ENCODE measurements around the gene MLH3.
"Not testable (repeated sequence)": the region's sequence is repeated elsewhere in the genome, so short reads cannot be mapped to it uniquely, and the experiment has no call there.

Gene MLH3

GRCh38 chr14:75050852-75051555 lies at the start of gene MLH3:
MLH3 (minus strand) TSS chr14:75051467; CDS start chr14:75049655, 1,812 bp downstream.
- DNase-seq: no peak

- DNase-seq: no peak
Observed at GRCh38 chr14:75098682-75099081, 47.4 kb upstream of the MLH3 start.

DNA sequence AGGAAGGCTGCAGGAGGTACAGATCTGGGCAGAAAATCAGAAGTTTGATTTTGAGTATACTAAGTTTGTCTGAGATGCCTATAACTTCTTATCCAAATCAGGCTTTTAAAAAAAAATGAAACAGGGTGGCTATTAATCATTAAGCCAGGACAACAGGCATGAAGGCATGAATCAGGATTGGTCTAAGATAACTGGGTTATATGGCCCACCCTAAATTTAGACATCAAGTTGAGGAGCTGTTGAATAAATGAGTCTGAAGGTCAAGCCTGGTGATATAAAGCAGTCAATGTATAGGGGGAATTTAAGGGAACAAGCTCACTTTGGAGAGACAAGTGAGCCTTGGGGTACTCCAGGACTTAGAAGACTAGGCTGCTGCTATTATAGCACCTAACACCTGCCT lies 46.9 kb upstream of the MLH3 start:
- DNase-seq: no peak

- no peak for DNase-seq
Observed at GRCh38 chr14:75096959-75097358, 45.7 kb upstream of the MLH3 start.

DNA sequence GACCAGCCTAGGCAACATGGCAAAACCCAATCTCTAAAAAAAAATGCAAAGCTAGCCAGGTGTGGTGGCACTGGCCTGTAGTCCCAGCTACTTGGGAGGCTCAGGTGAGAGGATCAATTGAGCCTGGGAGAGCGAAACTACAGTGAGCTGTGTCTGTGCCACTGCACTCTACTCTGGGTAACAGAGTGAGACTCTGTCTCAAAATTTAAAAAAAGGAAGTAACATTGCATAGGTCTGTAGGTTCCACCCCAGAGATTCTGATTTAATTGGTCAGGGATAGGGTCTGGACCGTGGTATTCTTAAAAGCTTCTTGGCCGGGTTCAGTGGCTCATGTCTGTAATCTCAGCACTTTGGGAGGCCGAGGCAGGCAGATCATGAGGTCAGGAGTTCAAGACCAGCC lies 44.4 kb upstream of the MLH3 start:
- DNase-seq: no peak

DNA sequence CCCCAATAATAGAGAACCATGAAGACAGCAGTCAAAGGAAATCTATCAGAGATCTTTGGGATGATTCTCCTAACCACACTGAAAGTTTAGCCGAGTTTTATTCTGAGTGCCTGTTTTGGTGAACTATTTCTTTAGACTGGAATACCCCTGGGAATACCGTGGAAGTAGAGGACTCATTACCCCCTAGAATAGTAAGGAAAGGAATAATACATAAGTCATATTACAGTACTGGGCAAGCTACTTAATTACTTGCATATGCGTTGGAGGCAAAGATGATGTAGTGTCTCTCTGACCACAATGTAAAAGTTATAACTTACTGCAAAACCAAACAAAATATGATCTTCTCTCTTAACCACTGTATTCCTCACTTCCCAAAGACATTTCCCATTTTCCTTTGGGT lies 43.6 kb upstream of the MLH3 start:
- DNase-seq: no peak

DNA sequence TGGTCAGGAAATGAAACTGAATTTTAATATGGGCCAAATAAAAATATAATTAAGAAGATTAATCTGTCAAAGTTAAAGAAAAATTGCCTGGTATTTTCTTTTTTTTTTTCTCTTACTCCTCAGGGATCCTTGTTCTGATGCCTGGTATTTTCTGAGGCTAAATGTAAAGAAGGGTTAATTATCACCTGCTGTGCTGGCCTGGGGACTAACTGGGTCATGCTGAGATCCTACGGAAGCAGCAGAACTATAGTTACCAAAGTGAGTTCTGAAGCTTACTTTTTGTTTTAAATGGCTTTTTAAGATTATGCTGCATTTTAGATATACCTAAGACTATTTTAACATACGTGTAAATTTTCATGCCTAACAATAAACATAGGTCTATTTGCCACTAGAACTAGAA lies 41.4 kb upstream of the MLH3 start:
- DNase-seq: no peak

GRCh38 chr14:75091251-75091650 lies 40.0 kb upstream of the MLH3 start:
- no peak for DNase-seq

DNA sequence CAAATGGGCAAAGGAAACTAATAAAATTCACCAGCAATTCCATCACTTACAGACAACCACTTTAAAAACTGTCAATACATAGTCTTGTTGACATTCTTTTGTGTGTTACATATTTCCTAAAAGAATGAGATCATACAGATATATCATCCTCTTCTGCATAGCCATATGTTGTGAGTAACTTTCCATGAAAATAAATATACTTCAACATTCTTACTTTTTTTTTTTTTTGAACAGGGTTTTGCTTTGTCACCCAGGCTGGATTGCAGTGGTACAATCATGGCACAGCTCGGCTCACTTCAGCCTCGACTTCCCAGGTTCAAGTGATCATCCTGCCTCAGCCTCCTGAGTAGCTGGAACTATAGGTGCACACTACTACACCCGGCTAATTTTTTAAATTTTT lies 39.1 kb upstream of the MLH3 start:
- no peak for DNase-seq

- DNase-seq: no peak
Observed at GRCh38 chr14:75088566-75089373, 37.5 kb upstream of the MLH3 start.

DNA sequence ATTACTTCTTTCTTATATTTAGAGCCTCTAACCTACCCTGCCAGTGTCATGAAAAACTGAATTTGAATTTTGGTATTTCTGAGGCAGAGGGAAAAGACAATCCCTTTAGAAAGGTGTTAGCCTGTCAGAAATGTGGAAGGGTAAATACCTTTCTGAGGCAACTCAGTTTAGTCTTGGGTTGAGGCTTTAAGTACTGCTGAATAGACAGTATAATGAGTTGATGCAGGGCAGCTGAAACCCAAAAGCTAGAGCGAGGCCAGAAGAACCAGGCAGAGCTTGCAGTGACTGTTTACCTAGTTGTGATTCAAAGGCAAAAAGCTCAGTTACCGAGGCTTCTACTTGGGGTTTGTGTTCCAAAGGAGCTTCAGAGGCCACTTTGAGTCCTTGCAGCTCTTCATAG lies 36.9 kb upstream of the MLH3 start:
- no peak for DNase-seq

- no peak for DNase-seq
Observed at GRCh38 chr14:75084513-75084912, 33.2 kb upstream of the MLH3 start.

DNA sequence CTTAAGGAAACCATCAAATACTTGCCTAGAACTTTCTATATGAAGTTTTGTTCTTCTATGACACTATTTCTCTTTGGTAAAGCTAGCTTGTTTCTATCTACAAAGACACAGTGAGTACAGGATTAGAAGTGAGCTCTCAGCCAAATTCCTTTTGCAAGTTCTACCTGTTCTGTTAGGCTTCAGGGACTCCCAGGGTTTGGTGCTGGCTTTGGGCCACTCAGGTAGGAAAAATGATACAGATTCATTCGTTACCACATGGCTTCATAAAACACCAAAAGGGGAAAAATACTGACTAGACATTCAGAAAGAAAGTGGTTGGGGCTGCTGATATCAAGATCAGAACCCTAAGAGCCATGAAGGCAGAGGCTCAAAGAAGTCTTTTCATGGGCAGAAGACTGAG lies 32.0 kb upstream of the MLH3 start:
- no peak for DNase-seq

DNA sequence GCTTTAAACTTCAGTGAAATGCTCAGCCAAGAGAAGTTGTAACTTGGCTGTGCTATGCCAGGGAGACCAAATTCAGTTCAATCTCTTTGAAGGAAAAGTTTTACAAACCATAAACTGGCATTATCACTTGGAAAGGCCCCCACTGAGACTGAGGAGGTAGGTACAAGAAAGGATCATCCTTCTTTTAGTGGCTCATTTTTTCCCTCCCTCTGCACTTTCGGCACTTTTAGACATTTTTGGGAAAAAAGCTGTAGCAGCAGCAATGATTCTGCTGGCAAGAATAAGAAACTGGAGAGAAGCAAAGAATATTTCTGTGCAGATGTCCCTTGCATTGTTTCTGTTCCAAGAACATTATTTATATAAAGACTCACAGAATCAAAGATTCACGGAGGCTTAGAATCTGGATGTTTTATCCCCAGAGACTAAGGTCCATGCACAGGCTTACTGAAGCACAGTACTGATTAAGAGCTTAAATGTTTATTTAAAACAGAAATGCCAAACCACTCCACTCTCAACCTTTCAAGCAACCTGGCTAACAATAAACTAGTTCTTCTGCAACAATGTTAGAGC lies 30.5 kb upstream of the MLH3 start:
- no peak for DNase-seq

DNA sequence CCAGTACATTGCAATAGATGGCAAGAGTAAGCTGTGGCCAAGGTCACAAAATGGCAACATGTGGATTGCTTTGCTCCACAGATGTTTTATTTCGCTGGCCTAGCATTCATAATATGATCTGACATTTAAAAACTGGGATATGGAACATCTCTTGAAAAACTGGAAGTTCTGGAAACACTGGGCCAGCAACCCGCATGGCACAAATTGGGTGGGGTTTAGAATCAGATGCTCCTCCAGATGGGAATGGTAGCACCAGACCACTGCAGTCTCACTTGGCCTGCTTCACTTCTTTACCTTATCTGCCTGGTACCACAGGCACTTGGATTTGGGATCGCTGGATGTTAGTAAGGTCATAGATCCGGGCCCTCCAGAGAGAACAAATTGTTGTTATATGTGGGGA lies 28.3 kb upstream of the MLH3 start:
- no peak for DNase-seq

DNA sequence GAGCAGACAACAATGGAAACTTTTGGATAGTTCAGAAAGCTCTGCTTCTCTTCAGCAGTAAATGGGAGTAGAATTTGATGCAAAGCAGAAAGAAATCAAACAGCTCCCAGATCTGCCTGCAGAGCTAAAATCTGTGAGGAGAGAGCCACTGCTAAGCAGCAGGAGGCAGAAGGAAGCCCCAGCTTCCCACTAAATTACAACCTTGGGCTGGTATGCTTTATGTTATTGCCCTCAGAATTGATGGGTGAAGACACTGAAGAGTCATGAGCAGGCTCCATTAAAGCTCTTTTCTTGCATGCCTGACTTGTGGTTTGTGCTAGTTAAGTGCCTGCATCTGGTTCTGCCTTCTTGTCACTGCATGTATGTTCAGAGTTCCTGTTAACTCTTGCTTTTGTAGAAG lies 26.5 kb upstream of the MLH3 start:
- DNase-seq: no peak

- DNase-seq: no peak
Observed at GRCh38 chr14:75070383-75070782, 19.1 kb upstream of the MLH3 start.

DNA sequence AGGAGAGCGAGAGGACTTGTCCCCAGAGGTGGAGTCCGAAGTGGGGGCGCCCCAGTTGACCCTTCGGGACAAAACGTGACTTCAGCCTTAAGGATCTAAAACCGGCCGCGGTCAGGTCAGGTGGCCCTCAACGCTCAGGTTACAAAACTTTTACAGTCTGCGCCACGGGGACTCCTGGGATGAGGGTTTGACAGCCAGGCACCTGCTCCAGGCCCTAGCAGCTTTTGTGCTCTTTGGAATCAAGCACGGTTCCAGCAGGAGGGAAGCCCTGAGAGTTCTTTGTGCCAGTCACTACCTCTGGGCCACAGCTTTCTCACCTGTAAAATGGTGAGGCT lies 18.5 kb upstream of the MLH3 start:
- DNase-seq: no peak

DNA sequence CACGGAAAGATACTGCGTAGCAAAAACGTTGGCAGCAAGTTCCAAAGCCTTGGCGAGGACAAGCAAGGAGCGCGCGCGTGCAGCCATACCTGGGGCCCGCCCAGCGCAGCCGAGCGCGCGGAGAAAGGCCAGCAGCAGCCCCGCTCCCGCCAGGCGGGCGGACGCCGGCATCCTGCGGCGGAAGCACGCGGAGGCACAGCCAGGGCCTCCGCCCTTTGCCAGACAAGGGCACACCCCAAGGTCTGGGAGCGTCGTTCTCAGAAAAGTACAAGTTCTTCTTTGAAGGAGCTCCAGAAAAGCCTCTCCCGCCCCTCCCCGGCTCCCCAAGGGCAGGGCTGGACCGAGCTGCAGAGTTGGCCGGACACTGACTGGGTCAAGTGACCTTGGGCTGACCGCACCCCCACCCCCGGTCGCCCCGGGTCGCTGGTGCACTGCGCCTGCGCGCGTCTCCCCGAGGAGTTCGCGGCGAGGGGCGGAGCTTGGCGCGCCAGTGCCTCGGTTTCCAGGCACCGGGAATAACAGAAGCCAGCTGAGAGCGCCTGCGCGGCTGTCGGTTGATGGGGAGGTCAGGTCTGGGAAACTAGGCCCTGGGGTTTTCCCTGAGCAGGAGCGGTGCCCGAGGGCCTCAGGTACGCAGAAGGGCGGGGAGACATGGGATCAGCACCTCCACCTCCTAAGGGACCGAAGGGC lies 18.0 kb upstream of the MLH3 start, which contains the start of gene ZC2HC1C:
Gene ZC2HC1C (plus strand): TSS at position 521 of the 690 bp plus-strand sequence. CDS start 933 bp downstream, outside the sequence.
- DNase-seq: no peak

GRCh38 chr14:75068294-75069120 lies 17.2 kb upstream of the MLH3 start:
- no peak for DNase-seq

DNA sequence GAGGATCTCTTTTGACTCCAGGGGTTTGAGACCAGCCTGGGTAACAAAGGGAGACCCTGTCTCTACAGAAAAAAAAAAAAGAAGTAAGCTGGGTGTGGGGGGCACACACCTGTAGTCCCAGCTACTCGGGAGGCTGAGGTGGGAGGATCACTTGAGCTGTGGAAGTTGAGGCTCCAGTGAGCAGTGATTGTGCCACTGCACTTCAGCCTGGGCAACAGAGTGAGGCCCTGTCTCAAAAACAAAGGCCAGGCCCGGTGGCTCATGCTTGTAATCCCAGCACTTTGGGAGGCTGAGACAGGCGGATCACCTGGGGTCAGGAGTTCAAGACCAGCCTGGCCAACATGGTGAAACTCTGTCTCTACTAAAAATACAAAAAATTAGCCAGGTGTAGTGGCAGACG lies 16.5 kb upstream of the MLH3 start:
- not testable (repeated sequence) for DNase-seq

- DNase-seq: no peak
Observed at GRCh38 chr14:75067212-75067611, 15.9 kb upstream of the MLH3 start.

GRCh38 chr14:75066691-75067090 lies 15.4 kb upstream of the MLH3 start:
- DNase-seq: no peak

Measured in SIG-M5 (cell line).